Stimulated activated CD4-positive, alpha-beta T cell treated with anti-CD3 and anti-CD28 coated beads, TNF-alpha, amount 100 ng/mL, for 4 hours (primary cell): Measurements from ENCODE around the gene MED16.
"Not testable (repeated sequence)": the region's sequence is repeated elsewhere in the genome, so short reads cannot be mapped to it uniquely, and the experiment has no call there.

Experiments used
- DNase-seq, 3 experiments: peaks; one replicate each; pipeline ENCODE4 v3.0.0-alpha.2; 2020; ENCODE audit warnings: low read depth in 3 of 3

Gene MED16

GRCh38 chr19:853614-854220 lies 39.3 kb downstream of the MED16 start:
- not testable (repeated sequence) for DNase-seq

GRCh38 chr19:853014-853585 lies 39.9 kb downstream of the MED16 start:
- no peak for DNase-seq

GRCh38 chr19:852136-853013 lies 40.6 kb downstream of the MED16 start, which contains the start of gene ELANE:
Gene ELANE, plus strand, starts transcription at chr19:852303. Its CDS starts 26 bp downstream, at chr19:852329.
- no peak for DNase-seq

GRCh38 chr19:850979-851335 lies 42.0 kb downstream of the MED16 start:
- DNase-seq, result no peak

- DNase-seq, result no peak
These were observed 42.6 kb downstream of the MED16 start for GRCh38 chr19:850221-850978.

GRCh38 chr19:849195-849594 lies 43.8 kb downstream of the MED16 start:
- not testable (repeated sequence) for DNase-seq

GRCh38 chr19:848386-848921 lies 44.5 kb downstream of the MED16 start:
- DNase-seq, result no peak

- no peak for DNase-seq
These were observed 47.1 kb downstream of the MED16 start for GRCh38 chr19:845707-846521.

- no peak for DNase-seq
These were observed 48.4 kb downstream of the MED16 start for GRCh38 chr19:844546-844971.

GRCh38 chr19:843836-844545 lies 49.0 kb downstream of the MED16 start:
- no peak for DNase-seq

- no peak for DNase-seq
These were observed 49.7 kb downstream of the MED16 start for GRCh38 chr19:843180-843835.

- not testable (repeated sequence) for DNase-seq
These were observed 50.2 kb downstream of the MED16 start for GRCh38 chr19:842802-843179.

- DNase-seq, result no peak
These were observed 52.3 kb downstream of the MED16 start, which contains the start of gene PRTN3 for GRCh38 chr19:840519-841206. Gene PRTN3, plus strand, starts transcription at chr19:840999. Its CDS starts 10 bp downstream, at chr19:841009.

- DNase-seq, result no peak
These were observed 57.7 kb downstream of the MED16 start for GRCh38 chr19:835210-835810.

GRCh38 chr19:834216-834615 lies 58.8 kb downstream of the MED16 start:
- no peak for DNase-seq

GRCh38 chr19:831407-832369 lies 61.3 kb downstream of the MED16 start:
- DNase-seq, result no peak

- DNase-seq, result no peak
These were observed 63.7 kb downstream of the MED16 start for GRCh38 chr19:829129-829758.
